ENCODE results near the gene SLC7A6. TPM values are rescaled to one million over a fixed set of nuclear protein-coding genes. Genes with fewer than 3 reads are reported as not detected.
A peak's percentile ranks its signal among the peaks of the same experiment; 100 is the strongest.

SLC7A6 gene
- total and polyA plus RNA-seq, 2 experiments from 2014 or later, result 20.5 to 29.7 TPM

- H3K4me3 ChIP-seq, result peak overlapping the region; percentile 84
- H3K9me3 ChIP-seq (ENCODE audit: low read depth), result no peaks in the 10 kb centered on the region
- no peaks in the 10 kb centered on the region for H3K27me3 ChIP-seq
- peak overlapping the region; percentile 91 for H2AFZ ChIP-seq
- WGBS (ENCODE audit: low lambda C conversion rate, missing lambda C conversion rate), result 42% methylated on average over 11 of the region's 11 CpGs
- H3K79me2 ChIP-seq, result peaks cover 34% of the 10 kb centered on the region
- peak overlapping the region; percentile 96 for H3K27ac ChIP-seq
- H3K36me3 ChIP-seq (replicated peaks; ENCODE audit: insufficient read depth, low read depth), result no peaks in the 10 kb centered on the region
- peak overlapping the region; percentile 97 for H3K4me2 ChIP-seq
- no peaks in the 10 kb centered on the region for H3K9me2 ChIP-seq (replicated peaks; ENCODE audit: insufficient read depth)
- no peaks in the 10 kb centered on the region for H4K20me1 ChIP-seq (ENCODE audit: insufficient read depth, poor library complexity, severe bottlenecking)
- DNase-seq (ENCODE audit: low spot score), result no peak
- H3K4me1 ChIP-seq (ENCODE audit: insufficient read depth), result peaks cover 20% of the 10 kb centered on the region
- no peak for TF ChIP-seq EZH2 (IDR thresholded peaks at IDR 0.05; ENCODE audit: borderline replicate concordance)
- TF ChIP-seq EZH2phosphoT487 (IDR thresholded peaks at IDR 0.05; ENCODE audit: low read depth, severe bottlenecking, unreplicated experiment), result no peak
- TF ChIP-seq CTCF (IDR thresholded peaks at IDR 0.05; ENCODE audit: poor library complexity), result no peak
Observed at GRCh38 chr16:68263559-68264127, 683 bp upstream of the SLC7A6 start.

GRCh38 chr16:68265078-68265920 lies 973 bp downstream of the SLC7A6 start:
- no peak for TF ChIP-seq CTCF (IDR thresholded peaks at IDR 0.05; ENCODE audit: poor library complexity)
- TF ChIP-seq EZH2phosphoT487 (IDR thresholded peaks at IDR 0.05; ENCODE audit: low read depth, severe bottlenecking, unreplicated experiment), result no peak
- TF ChIP-seq EZH2 (IDR thresholded peaks at IDR 0.05; ENCODE audit: borderline replicate concordance), result no peak
- Histone ChIP-seq H4K20me1 (ENCODE audit: insufficient read depth, poor library complexity, severe bottlenecking) (no peaks in the 10 kb centered on the region), H3K27me3 (no peaks in the 10 kb centered on the region), H3K4me1 (ENCODE audit: insufficient read depth) (peaks cover 20% of the 10 kb centered on the region), H3K79me2 (peaks cover 51% of the 10 kb centered on the region), H3K9me2 (replicated peaks; ENCODE audit: insufficient read depth) (no peaks in the 10 kb centered on the region), H3K4me2 (peak overlapping the region; percentile 97), H3K27ac (peak overlapping the region; percentile 96), H3K9me3 (ENCODE audit: low read depth) (no peaks in the 10 kb centered on the region), H3K4me3 (peak overlapping the region; percentile 84), H3K36me3 (replicated peaks; ENCODE audit: insufficient read depth, low read depth) (no peaks in the 10 kb centered on the region), H2AFZ (peak overlapping the region; percentile 98)
- whole genome bisulfite sequencing (ENCODE audit: low lambda C conversion rate, missing lambda C conversion rate), result 8% methylated on average over 23 of the region's 23 CpGs
- DNase-seq (ENCODE audit: low spot score), result peak; percentile 73

- WGBS (ENCODE audit: low lambda C conversion rate, missing lambda C conversion rate), result 56% methylated on average over 6 of the region's 6 CpGs
- no peaks in the 10 kb centered on the region for H3K27me3 ChIP-seq
- H4K20me1 ChIP-seq (ENCODE audit: insufficient read depth, poor library complexity, severe bottlenecking), result no peaks in the 10 kb centered on the region
- peak overlapping the region; percentile 36 for H3K4me2 ChIP-seq
- no peak overlapping the region for H2AFZ ChIP-seq
- H3K9me2 ChIP-seq (replicated peaks; ENCODE audit: insufficient read depth), result no peaks in the 10 kb centered on the region
- H3K79me2 ChIP-seq, result peaks cover 76% of the 10 kb centered on the region
- no peak overlapping the region for H3K4me3 ChIP-seq
- H3K27ac ChIP-seq, result no peak overlapping the region
- no peaks in the 10 kb centered on the region for H3K9me3 ChIP-seq (ENCODE audit: low read depth)
- peaks cover 20% of the 10 kb centered on the region for H3K4me1 ChIP-seq (ENCODE audit: insufficient read depth)
- no peaks in the 10 kb centered on the region for H3K36me3 ChIP-seq (replicated peaks; ENCODE audit: insufficient read depth, low read depth)
- TF ChIP-seq CTCF (IDR thresholded peaks at IDR 0.05; ENCODE audit: poor library complexity), result no peak
- TF ChIP-seq EZH2phosphoT487 (IDR thresholded peaks at IDR 0.05; ENCODE audit: low read depth, severe bottlenecking, unreplicated experiment), result no peak
- TF ChIP-seq EZH2 (IDR thresholded peaks at IDR 0.05; ENCODE audit: borderline replicate concordance), result no peak
- no peak for DNase-seq (ENCODE audit: low spot score)
Observed at GRCh38 chr16:68267612-68268405, 3.5 kb downstream of the SLC7A6 start.
